ENCODE measurements around the gene MAN1A1.

The MAN1A1 gene

DNA sequence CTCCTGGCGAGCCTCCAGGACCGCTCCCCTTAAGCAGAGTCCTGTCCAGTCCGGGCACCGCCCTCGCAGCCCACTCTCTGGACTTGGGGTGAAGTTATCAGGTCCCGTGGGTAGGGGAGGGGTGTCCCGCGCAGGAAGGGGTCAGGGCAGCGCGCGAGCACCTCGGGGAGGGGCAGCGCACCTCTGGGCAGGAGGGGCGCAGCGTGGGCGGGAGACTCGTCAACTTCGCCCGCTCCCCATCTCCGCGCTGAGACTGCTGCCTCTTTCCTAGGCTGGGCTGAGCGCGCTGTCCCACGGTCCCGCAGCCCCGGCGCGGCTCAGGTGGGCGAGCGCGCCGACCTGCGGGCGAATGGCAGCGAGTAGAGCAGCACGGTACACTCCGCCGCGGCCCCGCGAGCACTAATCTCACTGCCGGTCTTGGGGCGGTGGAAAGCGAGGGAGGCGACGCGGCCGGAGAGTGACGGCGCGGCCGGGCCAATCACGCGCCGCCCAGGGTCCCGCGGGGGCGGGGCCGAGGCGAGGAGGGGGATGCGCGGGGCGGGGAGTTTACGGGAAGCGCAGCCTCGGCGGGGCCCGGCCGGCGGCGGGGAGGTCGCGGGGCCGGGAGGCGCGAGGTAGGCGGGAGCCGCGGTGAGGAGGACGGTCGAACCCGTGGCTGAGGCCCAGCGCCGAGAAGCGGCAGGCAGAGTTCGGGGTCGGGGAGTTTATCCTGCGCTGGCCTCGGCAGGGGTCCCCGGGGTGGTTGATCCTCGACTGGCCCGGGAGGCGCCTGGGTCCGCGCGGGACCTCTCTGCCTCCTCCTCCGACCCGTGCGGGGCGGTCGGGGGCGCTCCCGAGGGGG lies at the start of gene MAN1A1:
TSS of gene MAN1A1 (minus strand) at position 401 of the 841 bp plus-strand sequence. CDS start 696 bp downstream, outside the sequence.
- H3K27ac ChIP-seq (ENCODE audit: extremely low read depth, low read depth, low read length) = peak within 1 kb of the TSS; percentile 73; the same call in 1 of the 2 replicates
- H3K9me3 ChIP-seq (ENCODE audit: control insufficient read depth, insufficient read depth, low read depth, low read length) = no peaks in the 10 kb centered on the region
- peak within 1 kb of the TSS; percentile 95 for H3K4me3 ChIP-seq (ENCODE audit: low read depth, low read length)
- no peaks in the 10 kb centered on the region for H3K4me1 ChIP-seq (ENCODE audit: control insufficient read depth, insufficient read depth, low read length)
- ChIA-PET POLR2A (no interaction called here), CTCF (interaction anchor here (0.9 to 2.2 kb wide), 3 partner anchors 102 to 220 kb away, joined by 3 to 23 read pairs (median 7); no protein-coding TSS in a partner anchor)
- peaks cover 0 to 6% of the 10 kb centered on the region in 2 experiments; a peak in 1 of 3 replicates for H3K36me3 ChIP-seq (ENCODE audit: control insufficient read depth in 2 of 2, insufficient read depth in 1 of 2, low read length in 2 of 2)
- no peak for TF ChIP-seq ZNF639 (tag by site-specific recombination; IDR thresholded peaks at IDR 0.05)
- no peak for TF ChIP-seq MYNN (tag by site-specific recombination; IDR thresholded peaks at IDR 0.05; ENCODE audit: borderline replicate concordance)
- peak; percentile 89 for TF ChIP-seq SP7 (tag by site-specific recombination; IDR thresholded peaks at IDR 0.05)
- TF ChIP-seq ZNF426 (tag by site-specific recombination; IDR thresholded peaks at IDR 0.05) = no peak
- no peak for TF ChIP-seq ZNF48 (tag by site-specific recombination; IDR thresholded peaks at IDR 0.05)
- TF ChIP-seq ZNF423 (tag by site-specific recombination; IDR thresholded peaks at IDR 0.05) = peak; percentile 81
- TF ChIP-seq ZFHX2 (tag by site-specific recombination; conservative IDR thresholded peaks at IDR 0.05) = peak; percentile 95
- TF ChIP-seq ZSCAN23 (tag by site-specific recombination; IDR thresholded peaks at IDR 0.05) = no peak
- peak; percentile 93 for TF ChIP-seq ZBTB20 (tag by site-specific recombination; IDR thresholded peaks at IDR 0.05)
- no peak for TF ChIP-seq ZNF529 (tag by site-specific recombination; IDR thresholded peaks at IDR 0.05; ENCODE audit: insufficient replicate concordance)
- TF ChIP-seq PBX3 (CRISPR knock-in tag; IDR thresholded peaks at IDR 0.05) = peak; percentile 97
- peak; percentile 38 for TF ChIP-seq WT1 (tag by site-specific recombination; IDR thresholded peaks at IDR 0.05)
- no peak for TF ChIP-seq ZNF416 (tag by site-specific recombination; IDR thresholded peaks at IDR 0.05)
- TF ChIP-seq ZNF311 (tag by site-specific recombination; IDR thresholded peaks at IDR 0.05; ENCODE audit: borderline replicate concordance) = no peak
- TF ChIP-seq ZNF629 (tag by site-specific recombination; IDR thresholded peaks at IDR 0.05) = peak; percentile 64
- TF ChIP-seq, protein P1, sequence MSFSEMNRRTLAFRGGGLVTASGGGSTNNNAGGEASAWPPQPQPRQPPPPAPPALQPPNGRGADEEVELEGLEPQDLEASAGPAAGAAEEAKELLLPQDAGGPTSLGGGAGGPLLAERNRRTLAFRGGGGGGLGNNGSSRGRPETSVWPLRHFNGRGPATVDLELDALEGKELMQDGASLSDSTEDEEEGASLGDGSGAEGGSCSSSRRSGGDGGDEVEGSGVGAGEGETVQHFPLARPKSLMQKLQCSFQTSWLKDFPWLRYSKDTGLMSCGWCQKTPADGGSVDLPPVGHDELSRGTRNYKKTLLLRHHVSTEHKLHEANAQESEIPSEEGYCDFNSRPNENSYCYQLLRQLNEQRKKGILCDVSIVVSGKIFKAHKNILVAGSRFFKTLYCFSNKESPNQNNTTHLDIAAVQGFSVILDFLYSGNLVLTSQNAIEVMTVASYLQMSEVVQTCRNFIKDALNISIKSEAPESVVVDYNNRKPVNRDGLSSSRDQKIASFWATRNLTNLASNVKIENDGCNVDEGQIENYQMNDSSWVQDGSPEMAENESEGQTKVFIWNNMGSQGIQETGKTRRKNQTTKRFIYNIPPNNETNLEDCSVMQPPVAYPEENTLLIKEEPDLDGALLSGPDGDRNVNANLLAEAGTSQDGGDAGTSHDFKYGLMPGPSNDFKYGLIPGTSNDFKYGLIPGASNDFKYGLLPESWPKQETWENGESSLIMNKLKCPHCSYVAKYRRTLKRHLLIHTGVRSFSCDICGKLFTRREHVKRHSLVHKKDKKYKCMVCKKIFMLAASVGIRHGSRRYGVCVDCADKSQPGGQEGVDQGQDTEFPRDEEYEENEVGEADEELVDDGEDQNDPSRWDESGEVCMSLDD (tag by site-specific recombination; IDR thresholded peaks at IDR 0.05) = peak; percentile 93
- TF ChIP-seq INSM2 (tag by site-specific recombination; IDR thresholded peaks at IDR 0.05) = peak; percentile 60; the same call in 1 of the 2 replicates
- no peak for TF ChIP-seq ATF2 (tag by site-specific recombination; IDR thresholded peaks at IDR 0.05; ENCODE audit: low read depth)
- peak; percentile 71 for TF ChIP-seq SP2 (tag by site-specific recombination; IDR thresholded peaks at IDR 0.05)
- TF ChIP-seq ZSCAN16 (tag by site-specific recombination; IDR thresholded peaks at IDR 0.05) = no peak
- peak; percentile 91 for TF ChIP-seq ZEB2 (tag by site-specific recombination; IDR thresholded peaks at IDR 0.05)
- TF ChIP-seq GLIS1 (tag by site-specific recombination; IDR thresholded peaks at IDR 0.05) = peak; percentile 34
- TF ChIP-seq ZSCAN30 (tag by site-specific recombination; IDR thresholded peaks at IDR 0.05) = peak; percentile 22; the same call in 1 of the 2 replicates
- TF ChIP-seq PRDM10 (tag by site-specific recombination; IDR thresholded peaks at IDR 0.05) = peak; percentile 88
- peak; percentile 43; the same call in 1 of the 2 replicates for TF ChIP-seq ZBTB17 (tag by site-specific recombination; IDR thresholded peaks at IDR 0.05)

Measured in HEK293 (cell line).